Posterior vena cava (tissue), 2 donors: ENCODE results near the gene VSIG10L2. TPM values are rescaled to one million over a fixed set of nuclear protein-coding genes. Genes with fewer than 3 reads are reported as not detected.

Experiments
- DNase-seq: peaks from one replicate; pipeline ENCODE4 v3.0.0-alpha.2; 2020; ENCODE audit warnings: low spot score
- intact Hi-C, 2 donors: fragments of 100-400 bp; cut with DNase I; formaldehyde crosslinking; loops; one replicate each; pipeline versions ENCODE4 v1.14.1 to v1.14.2; 2022 to 2023
- total RNA-seq, 2 donors: library from RNA; stranded (reverse); fragmentation: NEBNext Ultra II Directional; extraction: Animal tissue kit (Norgen Biotek cat#: 25700); gene quantifications; one replicate each; pipeline ENCODE4 v1.2.1, GENCODE V29; 2021
- donor health status: DM: yes; HTN: yes; CAD: no.
- donor health status: DM: yes; HTN: yes; CAD: no.

Gene VSIG10L2
- total RNA-seq, 2 donors from 2014 or later: 0.14 TPM; not detected in 1

DNA sequence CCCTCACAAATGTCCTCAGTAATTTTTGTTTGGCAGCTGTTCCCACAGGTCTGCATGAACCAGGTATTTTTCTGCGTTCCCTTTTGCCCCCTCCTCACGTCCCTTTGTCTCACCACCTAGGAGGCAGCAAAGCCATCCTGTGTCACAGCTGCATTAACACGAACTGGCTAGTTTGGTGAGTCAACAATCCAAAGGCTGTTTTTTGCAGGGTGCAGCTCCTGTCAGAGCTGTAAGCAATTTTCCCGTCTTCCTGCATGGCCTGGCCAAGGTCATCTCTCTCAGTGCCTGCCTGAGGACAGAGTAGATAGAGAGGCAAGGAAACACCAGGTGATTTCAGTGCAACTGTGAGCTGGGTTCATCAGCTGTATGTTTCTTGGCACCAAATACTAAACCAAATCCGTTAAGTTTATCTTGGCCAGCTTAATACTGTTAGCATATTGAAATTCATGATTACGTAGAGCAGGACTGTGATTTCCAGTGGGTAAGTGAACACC, 20.6 kb upstream of the VSIG10L2 start:
- DNase-seq: no peak
- intact Hi-C loops: loop anchor here in 1 of 2 donors (1.0 kb wide), 1 partner anchor 268 kb away; no protein-coding TSS in a partner anchor

DNA sequence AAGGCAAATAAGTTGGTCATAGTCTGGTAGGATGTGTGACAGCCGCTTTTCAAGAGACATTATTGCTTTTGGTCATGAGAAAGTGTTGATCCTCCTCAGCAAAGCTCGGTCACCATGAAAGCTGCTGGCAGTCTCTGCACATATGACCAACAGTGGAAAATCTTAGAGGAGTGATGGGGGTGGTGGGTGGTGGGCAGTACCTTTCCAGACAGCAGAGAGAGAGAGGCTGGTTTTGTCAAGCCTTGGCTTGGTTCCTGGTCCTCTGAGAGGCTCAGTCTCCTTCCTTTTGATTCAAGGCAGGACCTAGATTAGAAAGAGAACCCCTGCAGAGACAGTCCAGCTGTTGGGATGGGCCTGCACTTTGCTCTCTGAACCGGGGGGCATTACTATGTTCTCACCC, 20.0 kb upstream of the VSIG10L2 start:
- intact Hi-C loops: loop anchor here in 1 of 2 donors (1.0 kb wide), 1 partner anchor 267 kb away; no protein-coding TSS in a partner anchor
- no peak for DNase-seq

DNA sequence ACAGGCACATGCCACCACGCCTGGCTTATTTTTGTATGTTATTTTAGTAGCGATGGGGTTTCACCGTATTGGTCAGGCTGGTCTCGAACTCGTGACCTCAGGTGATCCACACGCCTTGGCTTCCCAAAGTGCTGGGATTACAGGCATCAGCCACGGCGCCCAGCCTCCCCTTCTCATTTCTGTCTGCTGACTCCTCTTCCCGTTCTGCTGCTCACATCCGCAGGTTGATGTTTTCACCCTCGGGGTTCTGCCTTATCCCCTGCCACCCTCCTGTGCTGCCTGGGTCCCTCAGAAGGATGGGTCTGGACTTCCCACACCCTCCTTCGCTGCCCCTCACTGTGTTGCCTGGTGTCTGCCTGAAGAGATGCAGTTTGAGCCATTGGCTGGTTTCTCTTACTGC, 19.2 kb upstream of the VSIG10L2 start:
- intact Hi-C loops: no loop called here
- DNase-seq: no peak

DNA sequence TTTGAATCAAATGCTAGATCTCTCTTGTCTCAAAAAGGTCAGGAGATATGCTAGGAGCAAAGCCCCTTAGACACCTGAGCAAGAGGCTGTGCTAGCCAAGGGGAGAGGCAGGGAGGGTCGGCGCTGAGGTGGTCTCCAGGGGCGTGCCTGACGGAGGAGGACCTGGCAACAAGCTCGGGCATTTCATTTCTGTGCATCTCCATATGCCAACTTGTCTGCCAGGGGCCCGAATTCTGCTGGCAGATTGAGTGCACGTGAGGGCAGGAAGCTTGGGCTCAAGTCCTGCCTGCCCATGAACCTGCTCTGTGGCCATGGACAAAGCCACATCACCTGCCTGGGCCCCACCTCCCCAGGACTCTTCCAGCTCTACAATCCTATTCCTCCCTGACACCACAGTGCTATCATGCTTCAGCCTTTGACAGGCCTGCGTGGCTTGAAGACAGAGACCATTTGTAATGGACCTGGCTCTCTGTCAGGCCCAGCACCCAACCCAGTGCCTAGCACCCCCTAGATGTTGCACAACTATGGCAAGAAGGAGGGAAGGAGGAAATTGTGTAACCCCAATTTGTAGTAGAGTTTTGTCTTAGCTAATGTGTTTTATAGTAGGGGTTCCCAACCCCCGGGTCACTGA, 16.3 kb upstream of the VSIG10L2 start:
- DNase-seq: peak; percentile 73
- intact Hi-C loops: no loop called here

DNA sequence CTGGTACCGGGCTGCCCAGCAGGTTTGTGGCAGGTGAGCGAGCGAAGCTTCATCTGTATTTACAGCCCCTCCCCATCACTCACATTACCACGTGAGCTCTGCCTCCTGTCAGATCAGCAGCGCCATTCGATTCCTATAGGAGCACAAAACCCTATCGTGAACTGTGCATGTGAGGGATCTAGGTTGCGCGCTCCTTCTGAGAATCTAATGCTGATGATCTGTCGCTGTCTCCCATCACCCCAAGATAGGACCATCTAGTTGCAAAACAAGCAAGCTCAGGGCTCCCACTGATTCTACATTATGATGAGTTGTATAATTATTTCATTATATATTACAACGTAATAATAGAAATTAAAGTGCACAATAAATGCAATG, 15.8 kb upstream of the VSIG10L2 start:
- intact Hi-C loops: no loop called here
- no peak for DNase-seq

DNA sequence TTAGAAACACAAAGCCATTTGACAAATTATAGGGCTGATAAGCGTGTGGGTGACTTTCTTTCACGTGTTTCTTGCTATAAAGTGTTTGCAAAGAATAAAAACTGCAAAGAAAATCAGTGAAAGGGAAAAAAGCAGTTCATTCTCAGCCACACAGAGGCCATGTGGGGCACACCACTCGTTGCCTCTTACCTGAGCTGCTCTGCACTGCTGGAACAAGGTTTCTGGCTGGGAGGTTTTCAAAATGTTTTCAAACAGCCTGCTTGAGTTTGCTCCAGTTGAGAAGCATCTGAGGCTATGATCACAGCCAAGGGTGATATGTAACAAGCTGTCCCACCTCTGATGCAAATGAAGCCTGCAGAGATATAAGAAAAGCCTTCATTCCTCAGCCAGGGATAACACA, 14.7 kb upstream of the VSIG10L2 start:
- DNase-seq: no peak
- intact Hi-C loops: no loop called here

DNA sequence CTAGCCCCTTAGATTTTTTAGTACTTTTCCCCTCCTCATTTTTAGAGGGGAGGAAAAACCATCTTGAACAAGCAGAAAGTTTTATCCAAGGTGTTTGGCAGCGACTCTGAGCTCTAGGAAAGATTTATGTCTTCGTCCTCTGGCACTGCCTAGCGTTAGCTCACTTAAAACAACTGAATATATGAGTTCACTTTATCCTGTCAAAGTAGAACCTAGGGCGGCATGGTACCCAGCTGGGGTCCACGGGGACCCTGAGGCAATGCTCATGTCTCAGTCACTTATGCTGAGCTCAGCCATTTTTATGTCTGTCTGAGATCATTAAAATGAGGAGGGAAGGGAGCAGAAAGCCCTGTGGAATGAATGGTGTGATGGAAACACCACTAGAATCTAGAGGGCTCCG, 14.2 kb upstream of the VSIG10L2 start:
- intact Hi-C loops: no loop called here
- DNase-seq: no peak

DNA sequence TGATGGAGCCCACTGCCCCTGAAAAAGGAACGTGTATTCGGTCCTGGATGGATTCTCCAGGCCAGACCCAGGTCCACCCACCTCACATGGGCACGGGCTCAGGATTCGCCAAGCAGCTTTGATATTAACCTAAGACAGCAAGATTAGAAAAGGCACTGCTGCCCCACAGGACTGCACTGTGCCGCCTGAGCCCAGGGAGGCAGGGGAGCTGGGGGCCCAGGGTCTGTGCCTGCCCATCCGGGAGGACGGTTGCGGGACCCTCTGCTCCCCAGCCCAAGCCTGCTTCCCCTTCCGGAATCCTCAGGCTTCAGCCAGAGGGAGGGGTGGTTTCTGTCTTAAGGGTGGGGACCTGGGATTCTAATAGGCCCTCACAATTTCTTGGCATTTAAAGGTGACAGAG, 13.5 kb upstream of the VSIG10L2 start:
- intact Hi-C loops: no loop called here
- DNase-seq: peak; percentile 56

DNA sequence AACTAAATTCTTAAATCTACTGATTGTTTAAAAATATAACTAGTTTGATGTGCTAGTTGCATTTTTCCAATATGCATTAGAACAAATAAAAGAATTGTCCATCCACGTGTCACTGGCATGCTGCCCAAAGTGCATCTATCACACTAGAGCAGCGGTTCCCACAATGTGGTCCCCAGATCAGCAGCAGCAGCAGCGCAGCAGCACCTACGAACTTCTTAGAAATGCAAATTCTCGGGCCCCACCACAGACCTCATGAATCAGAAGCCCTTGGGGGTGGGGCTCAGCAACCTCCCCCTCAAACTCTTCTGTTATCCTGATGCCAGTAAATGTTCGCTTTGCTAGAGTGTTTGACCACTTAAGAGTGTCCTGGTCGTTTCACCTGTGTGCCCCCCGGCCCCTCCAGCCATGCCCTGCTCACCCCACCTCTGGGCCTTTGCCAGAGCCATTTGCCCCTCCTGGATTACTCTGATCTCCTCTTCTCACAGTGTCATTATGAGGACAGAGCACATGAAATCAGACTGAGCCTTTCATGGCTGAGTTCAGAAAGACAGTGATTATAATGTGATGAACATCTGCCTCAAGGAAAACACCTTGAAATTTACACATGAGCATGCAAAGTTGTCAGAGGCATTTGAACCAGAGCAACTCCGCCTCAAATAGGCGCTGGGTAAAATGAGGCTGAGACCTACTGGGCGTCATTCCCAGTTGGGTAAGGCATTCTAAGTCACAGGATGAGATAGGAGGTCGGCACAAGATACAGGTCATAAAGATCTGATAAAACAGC, 12.6 kb upstream of the VSIG10L2 start:
- no peak for DNase-seq
- intact Hi-C loops: no loop called here

DNA sequence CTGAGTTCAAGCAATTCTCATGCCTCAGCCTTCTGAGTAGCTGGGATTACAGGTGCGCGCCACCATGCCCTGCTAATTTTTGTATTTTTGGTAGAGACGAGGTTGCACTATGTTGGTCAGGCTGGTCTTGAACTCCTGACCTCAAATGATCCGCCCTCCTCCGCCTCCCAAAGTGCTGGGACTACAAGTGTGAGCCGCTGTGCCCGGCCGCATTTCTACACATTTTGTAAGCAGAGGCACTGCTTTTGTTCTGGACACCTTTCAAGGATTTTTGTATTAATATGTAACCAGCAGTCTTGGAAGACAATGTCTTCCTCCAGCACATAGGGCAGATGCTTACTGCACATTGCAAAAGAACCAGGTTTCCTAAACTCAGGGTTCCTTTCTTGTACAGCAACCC, 11.4 kb upstream of the VSIG10L2 start:
- intact Hi-C loops: no loop called here
- no peak for DNase-seq

DNA sequence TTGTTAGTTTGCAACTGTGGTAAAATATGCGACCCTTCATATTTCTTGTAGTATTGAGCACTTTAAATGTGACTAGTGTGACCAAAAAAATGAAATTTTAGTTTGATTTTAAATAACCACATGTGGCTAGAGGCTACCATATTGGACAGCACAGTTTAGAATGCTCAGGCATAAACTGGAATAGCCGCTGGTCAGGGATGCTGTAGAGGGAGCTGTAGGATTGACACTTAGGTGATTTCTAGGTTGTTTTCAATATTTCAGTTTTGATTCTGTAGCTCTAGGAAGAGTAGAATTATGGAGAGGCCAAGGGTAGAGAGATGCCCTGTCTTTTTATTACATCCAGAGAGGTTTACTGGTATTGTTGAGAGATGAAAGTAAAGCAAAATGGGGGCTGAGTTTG, 10.8 kb upstream of the VSIG10L2 start:
- intact Hi-C loops: no loop called here
- DNase-seq: no peak

DNA sequence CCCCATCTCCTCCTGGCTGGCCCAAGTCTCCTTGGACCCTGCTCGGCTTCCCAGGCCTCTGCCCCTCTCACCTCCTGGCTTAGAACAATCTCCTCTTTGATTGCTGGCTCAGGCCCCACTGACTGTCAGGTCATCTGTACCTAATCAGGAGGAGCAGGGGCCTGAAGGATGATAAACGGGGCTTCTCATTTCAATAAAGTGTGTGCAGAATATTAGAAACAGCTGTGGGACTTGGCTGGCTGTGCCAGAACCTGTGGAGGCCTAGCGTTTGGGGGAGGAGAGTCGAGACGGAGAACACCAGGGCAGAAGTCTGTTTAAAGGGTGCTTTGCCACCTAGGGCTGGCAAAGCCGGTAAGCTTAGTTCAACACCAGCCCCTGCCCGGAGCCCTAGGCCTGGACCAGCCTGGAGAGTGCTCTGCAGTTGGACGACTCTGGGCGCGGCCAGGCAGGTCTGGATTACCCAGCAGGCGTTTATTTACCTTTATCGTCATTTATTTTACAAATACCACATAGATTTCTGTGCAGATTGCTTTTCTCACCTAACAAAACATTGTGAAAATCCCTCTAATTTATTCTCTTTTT, 10.1 kb upstream of the VSIG10L2 start:
- intact Hi-C loops: no loop called here
- no peak for DNase-seq

DNA sequence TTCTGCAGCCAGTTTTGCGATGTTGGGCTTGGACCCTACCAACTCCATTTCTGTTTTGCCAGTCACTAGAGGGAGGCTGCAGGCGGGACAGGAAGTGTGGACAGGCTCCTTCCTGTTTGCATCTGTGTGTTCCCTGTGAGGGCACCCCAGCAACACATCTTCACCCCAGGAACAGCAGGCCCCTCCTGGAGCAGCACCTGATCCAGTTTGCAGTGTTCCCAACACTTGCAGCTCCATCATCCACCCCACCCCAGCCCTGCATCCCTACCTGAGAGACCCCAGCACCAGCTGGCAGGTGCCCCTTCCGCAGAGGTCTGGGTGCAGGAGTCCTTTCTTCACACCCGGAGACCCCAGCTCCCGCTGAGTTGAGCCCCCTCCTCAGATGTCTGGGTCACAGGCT, 7.4 kb upstream of the VSIG10L2 start:
- intact Hi-C loops: no loop called here
- peak; percentile 67 for DNase-seq

DNA sequence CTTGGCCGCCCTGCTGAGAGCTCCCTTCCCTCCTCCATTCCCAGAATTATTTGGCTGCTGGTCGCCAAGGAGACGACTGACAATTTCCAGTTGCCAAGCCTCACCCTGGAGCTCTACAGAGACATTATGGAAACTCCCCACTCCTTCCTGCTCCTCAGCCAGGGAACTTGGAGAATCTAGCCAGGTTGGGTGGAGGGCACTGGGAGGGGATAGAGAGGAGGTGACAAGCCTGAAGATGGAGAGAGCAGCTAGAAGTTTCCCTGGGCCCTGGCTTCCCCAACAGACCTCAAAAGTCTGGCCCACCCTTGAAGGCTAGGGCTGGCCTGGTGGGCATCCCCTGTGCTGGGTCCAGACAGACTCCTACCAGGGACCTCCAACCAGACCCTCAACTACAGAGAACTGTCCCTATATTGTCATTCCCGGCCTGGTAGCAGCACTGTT, 6.7 kb upstream of the VSIG10L2 start:
- intact Hi-C loops: no loop called here

DNA sequence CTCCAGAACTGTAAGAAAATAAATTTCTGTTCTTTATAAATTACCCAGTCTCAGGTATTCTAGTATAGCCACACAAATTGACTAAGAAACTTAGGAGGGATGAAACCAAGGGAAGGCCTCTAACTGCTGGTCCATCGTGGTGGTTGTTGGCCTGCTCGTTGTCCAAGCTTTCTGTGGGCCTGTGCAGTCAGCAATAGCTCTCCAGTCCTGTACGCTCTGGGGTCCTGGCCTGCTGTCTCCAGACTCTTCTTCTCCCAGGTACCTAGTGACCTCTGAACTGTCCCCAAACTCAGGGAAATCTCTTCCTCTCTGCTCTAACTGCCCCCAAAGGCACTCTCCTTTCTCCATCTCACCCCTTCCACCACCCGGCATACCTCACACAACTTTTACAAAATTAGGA, 5.7 kb upstream of the VSIG10L2 start:
- intact Hi-C loops: no loop called here
- no peak for DNase-seq

More for the DNA sequence above, 6.7 kb upstream of the VSIG10L2 start:
- peak; percentile 68 for DNase-seq

DNA sequence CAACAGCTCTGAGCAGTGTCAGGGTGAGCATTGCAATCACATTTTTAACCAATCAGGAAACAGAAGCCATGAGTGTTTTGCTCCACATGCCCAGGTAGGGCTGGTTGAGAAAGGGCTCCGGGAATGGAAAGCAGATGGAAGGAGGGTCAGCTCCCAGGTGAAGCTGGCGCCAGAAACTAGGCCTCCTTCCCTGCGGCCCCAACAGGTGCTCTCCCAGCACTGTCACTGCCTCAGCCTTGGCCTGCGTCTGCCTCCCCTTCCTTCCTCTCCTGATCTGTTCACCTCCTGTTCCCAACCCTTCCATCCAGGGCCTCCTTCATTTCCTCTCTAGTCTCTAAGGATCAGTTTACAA, 4.6 kb upstream of the VSIG10L2 start:
- intact Hi-C loops: no loop called here

DNA sequence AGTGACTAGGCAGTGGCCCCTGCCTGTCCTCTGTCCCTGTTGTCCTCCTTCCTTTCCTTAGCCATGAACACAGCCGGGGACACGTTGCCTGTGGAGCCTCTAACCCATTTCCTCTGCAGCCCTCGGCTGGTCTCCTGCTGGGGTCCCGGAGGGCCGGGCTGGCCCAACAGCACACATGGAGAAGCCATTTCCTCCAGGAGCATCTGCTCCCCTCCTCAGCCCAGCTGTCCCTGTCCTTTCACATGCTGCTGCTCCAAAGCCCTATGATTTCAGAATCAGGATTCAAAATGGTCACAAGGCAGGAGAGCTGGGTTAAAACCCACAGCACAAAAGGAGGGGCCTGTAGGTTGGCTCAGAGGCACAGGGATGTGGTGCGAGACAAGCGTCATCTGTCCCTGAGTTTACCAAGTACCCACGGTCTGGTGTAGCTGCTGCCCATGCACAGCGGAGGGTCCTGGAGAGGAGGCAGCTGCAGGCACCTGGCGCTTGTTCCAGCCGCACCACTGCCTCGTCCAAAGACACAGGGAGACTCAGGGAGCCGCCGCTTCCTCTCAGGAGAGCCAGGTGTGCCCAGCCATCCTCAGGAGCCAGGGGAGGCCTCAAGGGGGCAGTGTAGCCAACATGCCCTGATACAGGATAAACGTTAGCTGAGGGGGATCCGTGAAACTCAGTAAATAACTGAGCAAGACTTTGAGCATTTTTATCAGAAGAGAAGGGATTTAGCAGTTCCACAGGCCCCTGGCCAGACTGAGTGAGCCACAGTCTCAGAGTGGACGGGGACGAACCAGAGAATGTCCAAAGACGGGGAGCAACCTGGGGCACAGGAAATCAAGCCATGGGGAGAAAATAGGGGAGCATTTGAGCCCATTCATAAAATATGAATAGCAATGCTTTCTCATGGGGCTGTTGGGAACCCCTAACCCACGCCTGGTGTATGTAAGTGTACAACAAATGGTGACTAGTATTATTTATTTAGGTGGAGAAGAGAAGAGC, 3.9 kb upstream of the VSIG10L2 start:
- no peak for DNase-seq
- intact Hi-C loops: no loop called here

More for the DNA sequence above, 4.6 kb upstream of the VSIG10L2 start:
- DNase-seq: no peak

DNA sequence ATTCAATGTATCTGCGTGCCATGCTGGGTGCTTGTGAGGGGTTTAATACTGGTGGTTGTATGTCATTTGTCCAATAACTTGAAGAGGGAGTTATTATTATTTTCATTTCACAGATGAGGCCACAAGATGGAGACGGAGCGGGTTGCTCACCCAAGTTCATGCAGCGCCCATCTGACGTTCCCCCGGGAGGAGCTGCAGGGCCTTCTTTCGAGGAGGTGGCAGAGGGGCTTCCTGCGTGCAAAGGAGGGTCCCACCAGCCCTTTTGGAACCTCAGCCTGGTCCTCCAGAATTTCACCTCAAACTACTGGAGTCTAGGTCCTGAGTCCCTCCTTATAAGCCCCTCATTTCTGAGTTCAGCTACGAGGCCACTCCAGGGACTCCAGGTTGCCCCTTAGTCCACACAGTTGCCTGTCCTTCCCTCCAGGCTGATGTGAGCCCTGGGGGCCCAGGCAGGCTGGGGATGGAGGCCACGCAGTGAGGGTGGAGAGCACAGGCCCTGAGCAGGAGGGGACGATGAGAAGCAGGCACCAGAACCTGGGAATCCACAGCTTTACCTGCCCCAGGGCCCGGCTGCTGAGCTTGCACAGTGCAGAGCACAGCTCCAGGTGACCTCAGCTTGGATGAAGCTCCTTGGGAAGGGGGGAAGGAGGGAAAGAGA, 2.9 kb upstream of the VSIG10L2 start:
- DNase-seq: no peak
- intact Hi-C loops: no loop called here
